Suppressor macrophage treated with lipopolysaccharide for 1 hour (primary cell): ENCODE data around the gene HRH3.

Experiments
- DNase-seq, 3 donors: peaks; one replicate each; pipeline ENCODE4 v3.0.0-alpha.2; 2020 to 2022

The HRH3 gene

GRCh38 chr20:62215020-62215990, 4.8 kb downstream of the HRH3 start:
- DNase-seq: no peak

- no peak for DNase-seq
Observed at GRCh38 chr20:62214067-62214466, 6.0 kb downstream of the HRH3 start.

GRCh38 chr20:62212299-62212698, 7.8 kb downstream of the HRH3 start:
- no peak for DNase-seq

- no peak for DNase-seq
Observed at GRCh38 chr20:62211769-62212288, 8.2 kb downstream of the HRH3 start.

- DNase-seq: no peak
Observed at GRCh38 chr20:62211216-62211615, 8.9 kb downstream of the HRH3 start.

GRCh38 chr20:62210496-62210855, 9.6 kb downstream of the HRH3 start:
- DNase-seq: no peak

GRCh38 chr20:62209850-62210495, 10.1 kb downstream of the HRH3 start:
- no peak for DNase-seq

- no peak for DNase-seq
Observed at GRCh38 chr20:62208795-62209755, 11.0 kb downstream of the HRH3 start.

GRCh38 chr20:62208061-62208794, 11.8 kb downstream of the HRH3 start:
- DNase-seq: no peak

- no peak for DNase-seq
Observed at GRCh38 chr20:62206388-62206775, 13.7 kb downstream of the HRH3 start.

- DNase-seq: no peak
Observed at GRCh38 chr20:62205618-62206387, 14.3 kb downstream of the HRH3 start.

- no peak for DNase-seq
Observed at GRCh38 chr20:62203378-62204030, 16.6 kb downstream of the HRH3 start.

GRCh38 chr20:62202676-62203377, 17.3 kb downstream of the HRH3 start:
- DNase-seq: no peak

- no peak for DNase-seq
Observed at GRCh38 chr20:62202083-62202395, 18.0 kb downstream of the HRH3 start.

GRCh38 chr20:62201173-62202082, 18.6 kb downstream of the HRH3 start:
- no peak for DNase-seq

GRCh38 chr20:62200491-62201172, 19.4 kb downstream of the HRH3 start:
- DNase-seq: no peak

GRCh38 chr20:62198931-62199330, 21.1 kb downstream of the HRH3 start:
- DNase-seq: no peak

GRCh38 chr20:62198496-62198895, 21.6 kb downstream of the HRH3 start:
- DNase-seq: no peak

- no peak for DNase-seq
Observed at GRCh38 chr20:62197801-62198200, 22.3 kb downstream of the HRH3 start.
